ENCODE measurements around the gene PRDM11.

DNA sequence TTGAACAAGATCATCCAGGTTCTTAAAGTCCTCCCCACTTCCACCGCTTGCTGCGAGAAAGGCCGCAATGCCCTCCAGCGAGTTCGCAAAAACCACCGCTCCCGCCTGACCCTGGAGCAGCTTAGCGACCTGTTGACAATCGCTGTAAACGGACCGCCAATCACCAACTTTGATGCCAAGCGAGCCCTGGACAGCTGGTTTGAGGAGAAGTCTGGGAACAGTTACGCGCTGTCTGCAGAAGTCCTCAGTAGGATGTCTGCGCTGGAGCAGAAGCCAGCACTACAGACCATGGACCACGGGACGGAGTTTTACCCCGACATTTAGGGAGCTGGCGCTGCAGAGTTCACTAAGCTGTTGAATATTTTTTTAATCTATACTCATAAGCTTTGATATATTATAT, 81.4 kb downstream of the PRDM11 start:
- TF ChIP-seq, protein P1, sequence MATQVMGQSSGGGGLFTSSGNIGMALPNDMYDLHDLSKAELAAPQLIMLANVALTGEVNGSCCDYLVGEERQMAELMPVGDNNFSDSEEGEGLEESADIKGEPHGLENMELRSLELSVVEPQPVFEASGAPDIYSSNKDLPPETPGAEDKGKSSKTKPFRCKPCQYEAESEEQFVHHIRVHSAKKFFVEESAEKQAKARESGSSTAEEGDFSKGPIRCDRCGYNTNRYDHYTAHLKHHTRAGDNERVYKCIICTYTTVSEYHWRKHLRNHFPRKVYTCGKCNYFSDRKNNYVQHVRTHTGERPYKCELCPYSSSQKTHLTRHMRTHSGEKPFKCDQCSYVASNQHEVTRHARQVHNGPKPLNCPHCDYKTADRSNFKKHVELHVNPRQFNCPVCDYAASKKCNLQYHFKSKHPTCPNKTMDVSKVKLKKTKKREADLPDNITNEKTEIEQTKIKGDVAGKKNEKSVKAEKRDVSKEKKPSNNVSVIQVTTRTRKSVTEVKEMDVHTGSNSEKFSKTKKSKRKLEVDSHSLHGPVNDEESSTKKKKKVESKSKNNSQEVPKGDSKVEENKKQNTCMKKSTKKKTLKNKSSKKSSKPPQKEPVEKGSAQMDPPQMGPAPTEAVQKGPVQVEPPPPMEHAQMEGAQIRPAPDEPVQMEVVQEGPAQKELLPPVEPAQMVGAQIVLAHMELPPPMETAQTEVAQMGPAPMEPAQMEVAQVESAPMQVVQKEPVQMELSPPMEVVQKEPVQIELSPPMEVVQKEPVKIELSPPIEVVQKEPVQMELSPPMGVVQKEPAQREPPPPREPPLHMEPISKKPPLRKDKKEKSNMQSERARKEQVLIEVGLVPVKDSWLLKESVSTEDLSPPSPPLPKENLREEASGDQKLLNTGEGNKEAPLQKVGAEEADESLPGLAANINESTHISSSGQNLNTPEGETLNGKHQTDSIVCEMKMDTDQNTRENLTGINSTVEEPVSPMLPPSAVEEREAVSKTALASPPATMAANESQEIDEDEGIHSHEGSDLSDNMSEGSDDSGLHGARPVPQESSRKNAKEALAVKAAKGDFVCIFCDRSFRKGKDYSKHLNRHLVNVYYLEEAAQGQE (IDR thresholded peaks at IDR 0.05; ENCODE audit: low read depth, low read length), result no peak
- TF ChIP-seq EZH2 (IDR thresholded peaks at IDR 0.05; ENCODE audit: borderline replicate concordance, control insufficient read depth, low read depth, low read length), result no peak
- TF ChIP-seq, protein P2, sequence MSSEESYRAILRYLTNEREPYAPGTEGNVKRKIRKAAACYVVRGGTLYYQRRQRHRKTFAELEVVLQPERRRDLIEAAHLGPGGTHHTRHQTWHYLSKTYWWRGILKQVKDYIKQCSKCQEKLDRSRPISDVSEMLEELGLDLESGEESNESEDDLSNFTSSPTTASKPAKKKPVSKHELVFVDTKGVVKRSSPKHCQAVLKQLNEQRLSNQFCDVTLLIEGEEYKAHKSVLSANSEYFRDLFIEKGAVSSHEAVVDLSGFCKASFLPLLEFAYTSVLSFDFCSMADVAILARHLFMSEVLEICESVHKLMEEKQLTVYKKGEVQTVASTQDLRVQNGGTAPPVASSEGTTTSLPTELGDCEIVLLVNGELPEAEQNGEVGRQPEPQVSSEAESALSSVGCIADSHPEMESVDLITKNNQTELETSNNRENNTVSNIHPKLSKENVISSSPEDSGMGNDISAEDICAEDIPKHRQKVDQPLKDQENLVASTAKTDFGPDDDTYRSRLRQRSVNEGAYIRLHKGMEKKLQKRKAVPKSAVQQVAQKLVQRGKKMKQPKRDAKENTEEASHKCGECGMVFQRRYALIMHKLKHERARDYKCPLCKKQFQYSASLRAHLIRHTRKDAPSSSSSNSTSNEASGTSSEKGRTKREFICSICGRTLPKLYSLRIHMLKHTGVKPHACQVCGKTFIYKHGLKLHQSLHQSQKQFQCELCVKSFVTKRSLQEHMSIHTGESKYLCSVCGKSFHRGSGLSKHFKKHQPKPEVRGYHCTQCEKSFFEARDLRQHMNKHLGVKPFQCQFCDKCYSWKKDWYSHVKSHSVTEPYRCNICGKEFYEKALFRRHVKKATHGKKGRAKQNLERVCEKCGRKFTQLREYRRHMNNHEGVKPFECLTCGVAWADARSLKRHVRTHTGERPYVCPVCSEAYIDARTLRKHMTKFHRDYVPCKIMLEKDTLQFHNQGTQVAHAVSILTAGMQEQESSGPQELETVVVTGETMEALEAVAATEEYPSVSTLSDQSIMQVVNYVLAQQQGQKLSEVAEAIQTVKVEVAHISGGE (CRISPR knock-in tag; IDR thresholded peaks at IDR 0.05), result no peak
- TF ChIP-seq POLR2AphosphoS5 (IDR thresholded peaks at IDR 0.05; ENCODE audit: low read length), result no peak
- TF ChIP-seq RFX5 (IDR thresholded peaks at IDR 0.05; ENCODE audit: low read depth, low read length), result no peak
- TF ChIP-seq, protein P3, sequence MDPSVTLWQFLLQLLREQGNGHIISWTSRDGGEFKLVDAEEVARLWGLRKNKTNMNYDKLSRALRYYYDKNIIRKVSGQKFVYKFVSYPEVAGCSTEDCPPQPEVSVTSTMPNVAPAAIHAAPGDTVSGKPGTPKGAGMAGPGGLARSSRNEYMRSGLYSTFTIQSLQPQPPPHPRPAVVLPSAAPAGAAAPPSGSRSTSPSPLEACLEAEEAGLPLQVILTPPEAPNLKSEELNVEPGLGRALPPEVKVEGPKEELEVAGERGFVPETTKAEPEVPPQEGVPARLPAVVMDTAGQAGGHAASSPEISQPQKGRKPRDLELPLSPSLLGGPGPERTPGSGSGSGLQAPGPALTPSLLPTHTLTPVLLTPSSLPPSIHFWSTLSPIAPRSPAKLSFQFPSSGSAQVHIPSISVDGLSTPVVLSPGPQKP (IDR thresholded peaks at IDR 0.05; ENCODE audit: low read depth, low read length), result no peak
- TF ChIP-seq, protein P4, sequence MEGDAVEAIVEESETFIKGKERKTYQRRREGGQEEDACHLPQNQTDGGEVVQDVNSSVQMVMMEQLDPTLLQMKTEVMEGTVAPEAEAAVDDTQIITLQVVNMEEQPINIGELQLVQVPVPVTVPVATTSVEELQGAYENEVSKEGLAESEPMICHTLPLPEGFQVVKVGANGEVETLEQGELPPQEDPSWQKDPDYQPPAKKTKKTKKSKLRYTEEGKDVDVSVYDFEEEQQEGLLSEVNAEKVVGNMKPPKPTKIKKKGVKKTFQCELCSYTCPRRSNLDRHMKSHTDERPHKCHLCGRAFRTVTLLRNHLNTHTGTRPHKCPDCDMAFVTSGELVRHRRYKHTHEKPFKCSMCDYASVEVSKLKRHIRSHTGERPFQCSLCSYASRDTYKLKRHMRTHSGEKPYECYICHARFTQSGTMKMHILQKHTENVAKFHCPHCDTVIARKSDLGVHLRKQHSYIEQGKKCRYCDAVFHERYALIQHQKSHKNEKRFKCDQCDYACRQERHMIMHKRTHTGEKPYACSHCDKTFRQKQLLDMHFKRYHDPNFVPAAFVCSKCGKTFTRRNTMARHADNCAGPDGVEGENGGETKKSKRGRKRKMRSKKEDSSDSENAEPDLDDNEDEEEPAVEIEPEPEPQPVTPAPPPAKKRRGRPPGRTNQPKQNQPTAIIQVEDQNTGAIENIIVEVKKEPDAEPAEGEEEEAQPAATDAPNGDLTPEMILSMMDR (IDR thresholded peaks at IDR 0.05 in 2 of 3, conservative IDR thresholded peaks at IDR 0.05 in 1 of 3; ENCODE audit: control insufficient read depth in 2 of 3, extremely low read depth in 1 of 3, insufficient read depth in 1 of 3, low read depth in 3 of 3, low read length in 3 of 3), result no peak
- TF ChIP-seq NR2F1 (conservative IDR thresholded peaks at IDR 0.05), result no peak
- no peak for TF ChIP-seq SIN3A (IDR thresholded peaks at IDR 0.05; ENCODE audit: low read depth, low read length)
- TF ChIP-seq HDAC6 (IDR thresholded peaks at IDR 0.05; ENCODE audit: unreplicated experiment), result no peak
- TF ChIP-seq POLR2A (IDR thresholded peaks at IDR 0.05; ENCODE audit: low read depth, low read length), result no peak
- TF ChIP-seq, protein P5, sequence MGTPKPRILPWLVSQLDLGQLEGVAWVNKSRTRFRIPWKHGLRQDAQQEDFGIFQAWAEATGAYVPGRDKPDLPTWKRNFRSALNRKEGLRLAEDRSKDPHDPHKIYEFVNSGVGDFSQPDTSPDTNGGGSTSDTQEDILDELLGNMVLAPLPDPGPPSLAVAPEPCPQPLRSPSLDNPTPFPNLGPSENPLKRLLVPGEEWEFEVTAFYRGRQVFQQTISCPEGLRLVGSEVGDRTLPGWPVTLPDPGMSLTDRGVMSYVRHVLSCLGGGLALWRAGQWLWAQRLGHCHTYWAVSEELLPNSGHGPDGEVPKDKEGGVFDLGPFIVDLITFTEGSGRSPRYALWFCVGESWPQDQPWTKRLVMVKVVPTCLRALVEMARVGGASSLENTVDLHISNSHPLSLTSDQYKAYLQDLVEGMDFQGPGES (IDR thresholded peaks at IDR 0.05), result no peak
